Measurements from ENCODE around the gene JAZF1.
A peak's percentile ranks its signal among the peaks of the same experiment; 100 is the strongest.

JAZF1 gene

GRCh38 chr7:28081016-28081415, 99.6 kb downstream of the JAZF1 start:
- Histone ChIP-seq H3K9me3 (no peaks in the 10 kb centered on the region), H3K27ac (peak overlapping the region in 1 of 2 donors; percentile 6), H3K4me3 (no peak overlapping the region), H3K4me1 (peaks cover 0 to 41% (median 27%) of the 10 kb centered on the region in 4 donors), H3K36me3 (no peaks in the 10 kb centered on the region), H3K27me3 (no peaks in the 10 kb centered on the region)
- DNase-seq: peak in 1 of 2 donors; percentile 45
- no peak for TF ChIP-seq CTCF (IDR thresholded peaks at IDR 0.05)
- intact Hi-C loops (cut with DNase I; ENCODE audit: low total_unique reads): loop anchor here (5.0 kb wide), 1 partner anchor 339 kb away; the partner anchor contains the start of gene TAX1BP1

DNA sequence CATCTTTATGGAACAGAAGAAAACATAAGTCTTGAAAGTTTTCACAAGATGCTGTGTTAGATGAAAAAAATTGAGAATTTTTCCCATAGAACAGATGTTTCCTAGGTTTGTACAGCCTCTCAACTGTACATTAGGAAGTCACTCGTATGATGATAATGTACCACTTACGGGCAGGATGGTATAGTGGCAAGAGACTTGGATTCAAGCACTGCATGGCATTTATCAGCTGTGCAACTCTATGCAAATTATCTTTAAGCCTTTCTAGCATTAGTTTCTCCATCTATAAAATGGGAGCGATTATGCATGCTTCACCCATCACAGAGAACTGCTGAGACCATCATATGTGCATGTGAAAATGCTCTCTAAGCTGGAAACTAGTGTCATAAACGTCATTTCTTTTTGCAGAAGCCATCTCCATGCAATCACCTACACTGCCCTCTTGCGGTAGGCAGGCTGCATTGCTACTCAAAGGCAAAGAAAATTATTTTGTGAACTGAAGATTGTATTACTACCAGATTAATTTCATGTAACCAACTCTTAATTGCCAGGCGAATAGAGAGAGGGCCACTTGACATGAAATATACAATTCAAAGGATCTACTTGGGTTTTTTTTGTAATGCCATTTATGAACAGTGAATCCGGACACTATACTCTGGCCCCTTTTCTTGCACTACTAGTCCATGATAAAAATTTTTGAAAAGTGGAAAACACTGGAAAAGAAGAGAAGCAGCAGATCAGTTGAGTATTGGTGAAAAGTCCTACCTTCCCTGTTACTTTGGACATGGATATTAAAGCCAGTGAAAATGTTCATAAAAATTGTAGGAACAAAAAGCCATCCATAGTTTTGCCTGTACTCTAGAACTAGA, 102.3 kb downstream of the JAZF1 start:
- Histone ChIP-seq H3K4me1 (peaks cover 0 to 26% (median 11%) of the 10 kb centered on the region in 4 donors), H3K36me3 (no peaks in the 10 kb centered on the region), H3K27me3 (no peaks in the 10 kb centered on the region), H3K27ac (no peak overlapping the region), H3K4me3 (no peak overlapping the region), H3K9me3 (no peaks in the 10 kb centered on the region)
- intact Hi-C loops (cut with DNase I; ENCODE audit: low total_unique reads): no loop called here
- no peak for DNase-seq
- TF ChIP-seq CTCF (IDR thresholded peaks at IDR 0.05): peak; percentile 77 to 93

GRCh38 chr7:28077616-28078015, 103.0 kb downstream of the JAZF1 start:
- no peak for DNase-seq
- peaks cover 0 to 20% (median 5%) of the 10 kb centered on the region in 4 donors for H3K4me1 ChIP-seq
- H3K27ac ChIP-seq: no peak overlapping the region
- no peaks in the 10 kb centered on the region for H3K36me3 ChIP-seq
- no peak overlapping the region for H3K4me3 ChIP-seq
- H3K9me3 ChIP-seq: no peaks in the 10 kb centered on the region
- no peaks in the 10 kb centered on the region for H3K27me3 ChIP-seq
- TF ChIP-seq CTCF (IDR thresholded peaks at IDR 0.05): no peak
- intact Hi-C loops (cut with DNase I; ENCODE audit: low total_unique reads): no loop called here

DNA sequence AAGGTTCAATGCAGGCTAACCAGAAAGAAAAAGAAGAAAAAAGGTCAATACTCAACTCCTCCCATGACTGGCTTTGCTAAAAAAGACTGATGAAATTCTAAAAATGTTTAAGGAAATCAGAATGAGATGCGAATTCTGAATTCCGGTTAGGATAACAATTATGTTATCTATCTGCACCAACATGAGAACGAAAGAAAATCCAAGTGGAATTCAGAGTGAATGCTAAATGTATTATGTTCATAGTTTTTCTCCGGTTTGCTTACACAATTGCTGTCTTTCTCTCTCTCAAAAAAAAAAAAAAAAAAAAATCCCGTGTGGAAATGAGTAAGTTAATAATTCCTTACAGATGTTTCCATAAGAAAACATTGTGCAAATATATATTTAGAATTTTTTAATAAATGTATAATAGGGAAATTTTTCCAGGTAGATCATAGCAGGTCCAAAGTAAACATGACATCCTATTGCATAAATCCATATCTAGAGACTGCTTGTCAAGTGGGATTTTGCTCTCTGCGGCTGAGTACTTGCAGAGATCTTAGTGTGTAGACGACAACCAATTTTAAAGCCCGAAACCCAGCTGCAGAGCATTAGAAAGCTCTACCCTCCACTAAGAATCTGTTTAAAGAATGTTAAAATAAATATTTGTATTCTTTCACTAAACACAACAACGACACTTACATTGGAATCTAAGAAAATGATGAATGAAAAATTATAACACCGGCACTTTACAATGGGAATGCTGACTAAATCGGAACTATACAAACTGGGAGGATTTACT, 104.0 kb downstream of the JAZF1 start:
- intact Hi-C loops (cut with DNase I; ENCODE audit: low total_unique reads): no loop called here
- H3K4me1 ChIP-seq: peaks cover 0 to 14% (median 3%) of the 10 kb centered on the region in 4 donors
- no peak overlapping the region for H3K4me3 ChIP-seq
- no peak for DNase-seq
- TF ChIP-seq CTCF (IDR thresholded peaks at IDR 0.05): no peak
- H3K27me3 ChIP-seq: no peaks in the 10 kb centered on the region
- no peak overlapping the region for H3K27ac ChIP-seq
- H3K9me3 ChIP-seq: no peaks in the 10 kb centered on the region
- no peaks in the 10 kb centered on the region for H3K36me3 ChIP-seq

DNA sequence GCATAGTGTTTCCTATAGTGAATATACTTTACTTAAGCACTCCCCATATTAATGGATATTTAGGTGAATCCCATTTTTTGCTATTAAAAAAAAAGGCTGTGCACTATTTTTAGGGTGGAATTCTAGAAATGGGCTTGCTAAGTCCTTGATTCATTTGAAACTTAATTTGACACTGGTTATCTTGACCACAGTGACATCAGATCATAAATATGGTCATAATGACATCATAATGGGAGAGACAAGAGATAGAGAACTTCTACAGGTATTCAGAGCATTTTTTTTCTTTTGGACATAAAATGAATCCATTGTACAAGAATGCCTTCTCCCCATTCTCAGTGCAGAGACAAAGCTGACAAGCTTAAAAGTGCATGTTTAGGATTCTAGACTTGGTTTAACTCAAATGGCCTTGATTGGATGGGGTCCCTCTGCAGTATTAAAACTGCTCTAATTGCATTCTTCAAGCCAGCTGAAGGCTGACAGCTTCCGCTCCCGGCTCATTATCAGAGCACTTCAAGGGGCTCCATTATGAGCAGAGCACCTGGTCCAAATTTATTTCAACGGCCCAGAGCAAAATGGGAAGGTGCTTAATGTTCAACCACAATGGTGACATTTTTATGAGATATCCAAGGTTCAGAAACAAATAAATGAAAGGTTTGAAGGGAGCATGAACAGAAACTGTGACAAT, 104.8 kb downstream of the JAZF1 start:
- Histone ChIP-seq H3K4me1 (peaks cover 0 to 19% (median 1%) of the 10 kb centered on the region in 4 donors), H3K27ac (no peak overlapping the region)

More for the DNA sequence above, 104.8 kb downstream of the JAZF1 start:
- no peak for TF ChIP-seq CTCF (IDR thresholded peaks at IDR 0.05)
- no peaks in the 10 kb centered on the region for H3K36me3 ChIP-seq
- DNase-seq: no peak
- no peaks in the 10 kb centered on the region for H3K9me3 ChIP-seq
- no peaks in the 10 kb centered on the region for H3K27me3 ChIP-seq
- intact Hi-C loops (cut with DNase I; ENCODE audit: low total_unique reads): no loop called here
- no peak overlapping the region for H3K4me3 ChIP-seq

Measured in tibial artery (tissue), 4 donors.